Stimulated activated CD4-positive, alpha-beta T cell treated with anti-CD3 and anti-CD28 coated beads, Interleukin-12 subunit alpha, Interleukin-12 subunit beta, amount 100 ng/mL, for 24 hours (primary cell): ENCODE data around the gene DUOX2.
"Not testable (repeated sequence)": the region's sequence is repeated elsewhere in the genome, so short reads cannot be mapped to it uniquely, and the experiment has no call there.

Source experiments
- DNase-seq, 2 experiments: peaks; one replicate each; pipeline ENCODE4 v3.0.0-alpha.2; 2020; ENCODE audit warnings: low read depth in 2 of 2

The DUOX2 gene

GRCh38 chr15:45073602-45074001, 40.4 kb downstream of the DUOX2 start:
- DNase-seq: not testable (repeated sequence)

- not testable (repeated sequence) for DNase-seq
Measured at GRCh38 chr15:45069942-45070360, 44.0 kb downstream of the DUOX2 start.

- DNase-seq: no peak
Measured at GRCh38 chr15:45064386-45064785, 49.6 kb downstream of the DUOX2 start.

DNA sequence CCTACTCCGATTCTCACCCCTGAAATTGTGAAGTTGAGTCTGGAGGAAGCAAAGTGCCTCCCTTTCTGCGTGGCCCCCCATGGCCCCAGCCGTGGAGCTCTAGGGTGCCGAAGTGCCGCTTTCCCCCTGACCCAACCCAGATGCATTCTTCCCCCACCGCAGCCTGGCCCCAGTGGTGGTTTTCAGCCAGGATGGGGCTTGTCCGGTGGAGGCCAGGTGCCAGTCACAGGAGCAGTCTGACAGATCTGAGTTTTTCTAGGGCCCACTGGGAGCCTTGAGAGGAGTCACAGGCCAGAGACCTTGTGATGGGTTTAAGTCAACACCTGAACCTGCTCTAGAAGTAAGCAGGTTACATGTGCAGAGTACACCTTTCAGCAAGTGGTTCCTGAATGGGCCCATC, 51.7 kb downstream of the DUOX2 start:
- not testable (repeated sequence) for DNase-seq

GRCh38 chr15:45058690-45059675, 55.0 kb downstream of the DUOX2 start:
- DNase-seq: not testable (repeated sequence)

DNA sequence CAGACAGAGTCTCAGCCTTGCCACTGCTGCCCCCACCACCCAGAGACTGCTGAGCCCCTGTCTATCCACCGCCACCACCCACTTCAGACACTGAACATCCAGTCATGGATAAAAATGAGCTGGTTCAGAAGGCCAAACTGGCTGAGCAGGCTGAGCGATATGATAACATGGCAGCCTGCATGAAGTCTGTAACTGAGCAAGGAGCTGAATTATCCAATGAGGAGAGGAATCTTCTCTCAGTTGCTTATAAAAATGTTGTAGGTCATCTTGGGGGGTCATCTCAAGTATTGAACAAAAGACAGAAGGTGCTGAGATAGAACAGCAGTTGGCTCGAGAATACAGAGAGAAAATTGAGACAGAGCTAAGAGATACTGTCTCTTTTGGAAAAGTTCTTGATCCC, 61.3 kb downstream of the DUOX2 start:
- not testable (repeated sequence) for DNase-seq

DNA sequence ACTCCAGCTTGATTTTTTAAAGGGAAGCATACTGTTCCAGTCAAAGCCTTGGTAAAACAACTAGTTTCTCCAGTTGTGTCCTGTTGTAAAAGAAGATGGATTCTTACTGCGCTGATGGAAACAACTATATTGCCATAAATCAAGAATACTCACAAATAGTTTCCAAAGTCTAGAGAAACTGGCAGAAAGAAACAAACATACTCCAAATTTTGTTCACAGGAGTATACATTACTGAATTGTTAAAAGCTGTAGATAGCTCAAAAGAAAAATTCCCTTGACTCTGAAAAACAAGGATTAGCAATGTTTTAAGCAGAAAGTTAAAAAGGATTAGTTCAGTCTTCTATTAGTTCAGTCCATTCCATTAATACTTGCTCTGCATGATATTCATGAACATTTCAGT, 63.4 kb downstream of the DUOX2 start:
- DNase-seq: no peak

- DNase-seq: no peak
Measured at GRCh38 chr15:45048794-45049631, 65.0 kb downstream of the DUOX2 start.

GRCh38 chr15:45048449-45048793, 65.6 kb downstream of the DUOX2 start:
- DNase-seq: not testable (repeated sequence)

DNA sequence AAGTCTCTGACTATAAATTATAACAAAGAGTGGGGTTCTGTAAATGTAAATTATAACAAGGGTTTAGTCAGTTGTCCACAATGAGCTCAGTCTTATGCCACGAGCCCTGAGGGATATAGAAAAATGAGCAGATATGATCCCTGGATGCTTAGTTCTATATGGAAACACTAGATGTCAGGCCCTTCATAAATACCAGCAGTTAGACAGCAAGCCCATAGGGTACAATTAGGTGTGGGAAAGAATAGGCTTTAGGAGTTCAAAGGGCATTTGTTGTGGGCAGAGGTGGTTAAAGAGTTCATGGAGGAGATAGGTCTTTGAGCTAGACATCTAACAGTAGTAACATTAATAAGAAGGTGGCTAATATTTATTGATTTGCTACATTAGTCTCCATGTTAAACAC, 69.7 kb downstream of the DUOX2 start:
- not testable (repeated sequence) for DNase-seq

DNA sequence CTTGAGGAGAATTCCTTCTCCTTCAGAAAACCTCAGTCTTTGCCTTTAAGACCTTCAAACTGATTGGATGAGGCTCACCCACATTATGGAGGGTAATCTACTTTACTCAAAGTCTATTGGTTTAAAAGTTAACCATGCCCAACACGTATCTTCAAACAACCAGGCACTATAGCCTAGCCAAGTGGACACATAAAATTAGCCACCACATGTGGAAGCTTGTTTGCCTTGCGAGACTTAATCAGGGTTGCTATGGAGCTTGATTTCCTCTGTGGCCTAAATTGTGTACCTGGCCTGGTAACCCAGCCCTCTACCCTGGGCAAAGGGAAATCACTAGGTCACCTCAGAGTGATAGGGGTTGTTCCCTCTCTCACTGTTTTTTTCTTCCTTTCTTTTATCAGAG, 71.1 kb downstream of the DUOX2 start:
- DNase-seq: not testable (repeated sequence)
